ENCODE data around the gene AUTS2.
A peak's percentile ranks its signal among the peaks of the same experiment; 100 is the strongest.

AUTS2 gene

GRCh38 chr7:69597278-69598076 is 798 bp upstream of the AUTS2 start:
- H2BK5ac ChIP-seq (ENCODE audit: low read length), result no peak overlapping the region
- H3K79me2 ChIP-seq (ENCODE audit: control insufficient read depth, insufficient read depth, low read length), result peaks cover 6% of the 10 kb centered on the region
- H3K23ac ChIP-seq (ENCODE audit: low read length), result peak overlapping the region; percentile 3
- H2AK5ac ChIP-seq (ENCODE audit: low read length), result no peak overlapping the region
- H3K27ac ChIP-seq (ENCODE audit: low read depth, low read length), result peak overlapping the region; percentile 11
- H4K5ac ChIP-seq (ENCODE audit: low read length), result no peak overlapping the region
- peak overlapping the region; percentile 93 for H3K4me2 ChIP-seq (ENCODE audit: low read length)
- peak overlapping the region; percentile 79 for H3K18ac ChIP-seq (ENCODE audit: low read length)
- peak; percentile 61 for DNase-seq
- peak overlapping the region; percentile 56 for H3K4me3 ChIP-seq (ENCODE audit: low read length)
- no peak overlapping the region for H4K8ac ChIP-seq (ENCODE audit: low read depth, low read length)
- H3K4me1 ChIP-seq (ENCODE audit: control insufficient read depth, low read depth, low read length), result no peaks in the 10 kb centered on the region
- H3K4ac ChIP-seq (ENCODE audit: low read depth, low read length), result peak overlapping the region; percentile 83
- H3K56ac ChIP-seq (ENCODE audit: low read length), result peak overlapping the region; percentile 91
- H2BK15ac ChIP-seq (replicated peaks; ENCODE audit: low read depth), result no peak overlapping the region
- H2BK120ac ChIP-seq (ENCODE audit: low read depth, low read length), result no peak overlapping the region
- H3K79me1 ChIP-seq (ENCODE audit: low read length), result peaks cover 8% of the 10 kb centered on the region
- WGBS (ENCODE audit: extremely low coverage, insufficient coverage, low lambda C conversion rate), result no CpG with 5 or more reads among the region's 78 CpGs
- H3K36me3 ChIP-seq (ENCODE audit: control insufficient read depth, insufficient read depth, low read length), result no peaks in the 10 kb centered on the region
- peaks cover 14% of the 10 kb centered on the region for H3K27me3 ChIP-seq (ENCODE audit: insufficient read depth, low read length, poor library complexity)
- peak overlapping the region; percentile 82 for H3K9ac ChIP-seq (ENCODE audit: low read length)

GRCh38 chr7:69598487-69599285 is 411 bp downstream of the AUTS2 start:
- Histone ChIP-seq H3K23ac (ENCODE audit: low read length) (no peak overlapping the region), H3K4me2 (ENCODE audit: low read length) (peak overlapping the region; percentile 78), H2BK5ac (ENCODE audit: low read length) (no peak overlapping the region), H4K5ac (ENCODE audit: low read length) (no peak overlapping the region), H3K9ac (ENCODE audit: low read length) (peak overlapping the region; percentile 86), H2AK5ac (ENCODE audit: low read length) (no peak overlapping the region), H2BK120ac (ENCODE audit: low read depth, low read length) (peak overlapping the region; percentile 52), H4K8ac (ENCODE audit: low read depth, low read length) (peak overlapping the region; percentile 96), H3K56ac (ENCODE audit: low read length) (peak overlapping the region; percentile 92), H3K18ac (ENCODE audit: low read length) (peak overlapping the region; percentile 97), H3K4me3 (ENCODE audit: low read length) (peak overlapping the region; percentile 80), H2BK15ac (replicated peaks; ENCODE audit: low read depth) (peak overlapping the region; percentile 61), H3K4me1 (ENCODE audit: control insufficient read depth, low read depth, low read length) (no peaks in the 10 kb centered on the region), H3K4ac (ENCODE audit: low read depth, low read length) (no peak overlapping the region), H3K27ac (ENCODE audit: low read depth, low read length) (peak overlapping the region; percentile 98), H3K27me3 (ENCODE audit: insufficient read depth, low read length, poor library complexity) (peaks cover 24% of the 10 kb centered on the region), H3K79me1 (ENCODE audit: low read length) (peaks cover 12% of the 10 kb centered on the region), H3K79me2 (ENCODE audit: control insufficient read depth, insufficient read depth, low read length) (peaks cover 8% of the 10 kb centered on the region), H3K36me3 (ENCODE audit: control insufficient read depth, insufficient read depth, low read length) (no peaks in the 10 kb centered on the region)
- DNase-seq, result peak; percentile 70
- no CpG with 5 or more reads among the region's 70 CpGs for WGBS (ENCODE audit: extremely low coverage, insufficient coverage, low lambda C conversion rate)

DNA sequence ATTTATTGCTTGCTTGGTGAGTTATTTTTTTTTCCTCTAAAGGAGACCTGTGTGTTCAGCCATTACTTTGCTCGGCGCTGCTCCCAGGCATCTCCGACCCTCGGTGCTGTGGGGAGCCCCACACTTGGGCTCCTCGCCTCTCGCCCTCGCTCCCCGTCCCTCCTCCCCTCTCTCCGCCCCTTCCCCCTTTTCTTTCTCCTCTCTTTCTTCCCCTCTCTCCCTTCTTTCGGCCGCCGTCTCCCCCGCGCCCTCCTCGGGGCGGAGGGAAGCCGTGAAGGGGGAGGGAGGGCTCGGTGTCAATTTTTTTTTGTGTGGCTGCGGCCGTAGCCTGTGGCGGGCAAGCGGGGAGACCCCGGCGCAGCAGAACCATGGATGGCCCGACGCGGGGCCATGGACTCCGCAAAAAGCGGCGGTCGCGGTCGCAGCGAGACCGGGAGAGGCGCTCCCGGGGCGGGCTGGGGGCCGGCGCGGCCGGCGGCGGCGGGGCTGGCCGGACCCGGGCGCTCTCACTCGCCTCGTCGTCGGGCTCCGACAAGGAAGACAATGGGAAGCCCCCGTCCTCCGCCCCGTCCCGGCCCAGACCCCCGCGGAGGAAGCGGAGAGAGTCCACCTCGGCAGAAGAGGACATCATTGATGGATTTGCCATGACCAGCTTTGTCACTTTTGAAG is 1.1 kb downstream of the AUTS2 start:
- H4K5ac ChIP-seq (ENCODE audit: low read length), result no peak overlapping the region
- no peaks in the 10 kb centered on the region for H3K4me1 ChIP-seq (ENCODE audit: control insufficient read depth, low read depth, low read length)
- peak overlapping the region; percentile 45 for H3K27ac ChIP-seq (ENCODE audit: low read depth, low read length)
- peak overlapping the region; percentile 86 for H3K9ac ChIP-seq (ENCODE audit: low read length)
- peak overlapping the region; percentile 92 for H3K56ac ChIP-seq (ENCODE audit: low read length)
- H3K4ac ChIP-seq (ENCODE audit: low read depth, low read length), result peak overlapping the region; percentile 24
- peak overlapping the region; percentile 66 for H3K23ac ChIP-seq (ENCODE audit: low read length)
- H3K79me1 ChIP-seq (ENCODE audit: low read length), result peaks cover 15% of the 10 kb centered on the region
- peak; percentile 49 for DNase-seq
- H2BK5ac ChIP-seq (ENCODE audit: low read length), result no peak overlapping the region
- H3K36me3 ChIP-seq (ENCODE audit: control insufficient read depth, insufficient read depth, low read length), result no peaks in the 10 kb centered on the region
- H4K8ac ChIP-seq (ENCODE audit: low read depth, low read length), result peak overlapping the region; percentile 96
- H2BK120ac ChIP-seq (ENCODE audit: low read depth, low read length), result peak overlapping the region; percentile 52
- H3K27me3 ChIP-seq (ENCODE audit: insufficient read depth, low read length, poor library complexity), result peaks cover 28% of the 10 kb centered on the region
- H3K79me2 ChIP-seq (ENCODE audit: control insufficient read depth, insufficient read depth, low read length), result peaks cover 8% of the 10 kb centered on the region
- H3K4me3 ChIP-seq (ENCODE audit: low read length), result peak overlapping the region; percentile 80
- WGBS (ENCODE audit: extremely low coverage, insufficient coverage, low lambda C conversion rate), result no CpG with 5 or more reads among the region's 61 CpGs
- peak overlapping the region; percentile 97 for H3K18ac ChIP-seq (ENCODE audit: low read length)
- H2BK15ac ChIP-seq (replicated peaks; ENCODE audit: low read depth), result peak overlapping the region; percentile 61
- no peak overlapping the region for H2AK5ac ChIP-seq (ENCODE audit: low read length)
- H3K4me2 ChIP-seq (ENCODE audit: low read length), result peak overlapping the region; percentile 95

DNA sequence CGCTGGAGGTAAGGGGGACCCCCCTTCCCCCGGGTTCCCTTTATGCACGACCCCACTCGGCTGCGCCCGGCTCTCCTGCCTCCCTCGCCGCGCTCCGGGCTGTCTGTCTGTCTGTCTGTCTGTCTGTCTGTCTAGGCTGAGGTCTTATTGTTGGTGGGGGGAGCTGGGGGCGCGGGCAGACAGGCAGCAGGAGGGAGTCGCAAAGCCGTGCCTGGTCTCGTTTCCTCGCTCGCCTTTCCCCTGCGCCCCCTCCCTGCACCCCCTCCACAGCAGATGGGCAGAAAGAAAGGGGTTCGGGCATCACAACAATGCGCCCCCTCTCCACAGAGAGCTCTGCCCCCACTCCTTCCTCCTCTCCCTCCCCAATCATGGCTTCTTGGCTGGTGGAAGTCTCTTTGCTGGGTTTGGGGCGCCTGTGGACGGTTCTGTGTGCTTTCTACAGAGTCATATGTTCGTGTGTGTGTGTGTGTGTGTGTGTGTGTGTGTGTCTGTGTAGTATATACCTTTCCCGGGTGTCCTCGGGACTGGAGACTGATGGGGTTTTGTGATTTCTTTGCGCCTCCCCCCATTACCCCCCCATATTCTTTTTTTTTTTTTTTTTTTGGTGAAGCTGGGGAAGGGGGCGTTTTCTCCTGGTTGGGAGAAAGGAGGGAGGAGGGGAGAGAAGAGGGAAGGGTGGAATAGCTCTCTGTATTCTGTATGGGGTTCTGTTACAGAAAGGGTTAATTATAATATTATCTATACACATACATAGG is 1.9 kb downstream of the AUTS2 start:
- Histone ChIP-seq H3K4me1 (ENCODE audit: control insufficient read depth, low read depth, low read length) (no peaks in the 10 kb centered on the region), H4K8ac (ENCODE audit: low read depth, low read length) (no peak overlapping the region), H3K27me3 (ENCODE audit: insufficient read depth, low read length, poor library complexity) (peaks cover 28% of the 10 kb centered on the region), H2BK15ac (replicated peaks; ENCODE audit: low read depth) (no peak overlapping the region), H3K27ac (ENCODE audit: low read depth, low read length) (no peak overlapping the region), H3K23ac (ENCODE audit: low read length) (no peak overlapping the region), H3K56ac (ENCODE audit: low read length) (peak overlapping the region; percentile 92), H3K4me2 (ENCODE audit: low read length) (peak overlapping the region; percentile 95), H3K18ac (ENCODE audit: low read length) (peak overlapping the region; percentile 97), H3K9ac (ENCODE audit: low read length) (peak overlapping the region; percentile 86), H3K4me3 (ENCODE audit: low read length) (peak overlapping the region; percentile 80), H3K4ac (ENCODE audit: low read depth, low read length) (no peak overlapping the region), H2BK5ac (ENCODE audit: low read length) (no peak overlapping the region), H2AK5ac (ENCODE audit: low read length) (no peak overlapping the region), H3K79me2 (ENCODE audit: control insufficient read depth, insufficient read depth, low read length) (peaks cover 8% of the 10 kb centered on the region), H3K36me3 (ENCODE audit: control insufficient read depth, insufficient read depth, low read length) (no peaks in the 10 kb centered on the region), H4K5ac (ENCODE audit: low read length) (no peak overlapping the region), H2BK120ac (ENCODE audit: low read depth, low read length) (peak overlapping the region; percentile 52), H3K79me1 (ENCODE audit: low read length) (peaks cover 15% of the 10 kb centered on the region)
- WGBS (ENCODE audit: extremely low coverage, insufficient coverage, low lambda C conversion rate), result no CpG with 5 or more reads among the region's 27 CpGs
- peak; percentile 36 for DNase-seq

All from mesendoderm (in vitro differentiated cells).